CD14-positive monocyte (primary cell): ENCODE results near the gene ZFYVE28. TPM values are rescaled to one million over a fixed set of nuclear protein-coding genes. Genes with fewer than 3 reads are reported as not detected.

Experiments
- DNase-seq, 3 donors: peaks; one replicate each; pipeline ENCODE4 v3.0.0-alpha.2; 2011 to 2022
- H2AFZ ChIP-seq: 2 replicates; pipeline ENCODE4 v1.6.0; 2012; ENCODE audit warnings: mild to moderate bottlenecking, low read depth, low read length, inconsistent platforms; ENCODE audit not compliant: insufficient read depth, poor library complexity, severe bottlenecking
- H3K27ac ChIP-seq, 2 donors: 1 replicate in 1 of 2; 2 replicates in 1 of 2; pipeline ENCODE4 v1.5.1; 2012 to 2013; ENCODE audit warnings: low read length in 2 of 2, control low read depth in 1 of 2, inconsistent platforms in 1 of 2, low read depth in 1 of 2, mild to moderate bottlenecking in 1 of 2
- H3K27me3 ChIP-seq, 2 donors: one replicate each; pipeline versions ENCODE4 v1.6.0 to v1.6.1; 2011 to 2013; ENCODE audit warnings: low read length in 2 of 2; ENCODE audit not compliant: control insufficient read depth in 2 of 2, insufficient read depth in 2 of 2
- H3K36me3 ChIP-seq, 2 donors: replicated peaks in 1 of 2; 1 replicate in 1 of 2; 2 replicates in 1 of 2; pipeline versions ENCODE4 v1.5.1 to v1.6.1; 2012 to 2013; ENCODE audit warnings: low read length in 2 of 2, control low read depth in 1 of 2, inconsistent platforms in 1 of 2, mild to moderate bottlenecking in 1 of 2; ENCODE audit not compliant: insufficient read depth in 2 of 2, control insufficient read depth in 1 of 2
- H3K4me1 ChIP-seq, 2 donors: 1 replicate in 1 of 2; 2 replicates in 1 of 2; pipeline versions ENCODE4 v1.5.1 to v1.6.1; 2012 to 2013; ENCODE audit warnings: low read length in 2 of 2, control low read depth in 1 of 2, inconsistent platforms in 1 of 2, mild to moderate bottlenecking in 1 of 2, moderate library complexity in 1 of 2; ENCODE audit not compliant: insufficient read depth in 2 of 2, control insufficient read depth in 1 of 2
- H3K4me2 ChIP-seq: replicated peaks from 2 replicates; pipeline ENCODE3; 2012; ENCODE audit warnings: low read length, moderate library complexity, mild to moderate bottlenecking; ENCODE audit not compliant: poor library complexity, severe bottlenecking; ENCODE audit errors: extremely low read depth
- H3K4me3 ChIP-seq, 3 experiments: fragments of 200-600 bp in 1 of 3; sonication (generic) in 1 of 3; replicated peaks in 1 of 3; 1 replicate in 2 of 3; 2 replicates in 1 of 3; pipeline ENCODE4 v1.5.1; 2011 to 2013; ENCODE audit warnings: low read length in 3 of 3, mild to moderate bottlenecking in 3 of 3, control low read depth in 2 of 3, low read depth in 2 of 3, inconsistent platforms in 1 of 3, moderate library complexity in 1 of 3
- H3K79me2 ChIP-seq: 2 replicates; pipeline ENCODE4 v1.6.0; 2012; ENCODE audit warnings: mild to moderate bottlenecking, control low read depth, inconsistent platforms, low read length, moderate library complexity; ENCODE audit not compliant: insufficient read depth
- H3K9ac ChIP-seq: 2 replicates; pipeline ENCODE4 v1.6.0; 2017; ENCODE audit warnings: low read length, mild to moderate bottlenecking; ENCODE audit not compliant: insufficient read depth, poor library complexity, severe bottlenecking
- H3K9me3 ChIP-seq, 2 donors: replicated peaks in 1 of 2; 1 replicate in 1 of 2; 2 replicates in 1 of 2; pipeline versions ENCODE4 v1.5.1 to v1.6.1; 2012 to 2013; ENCODE audit warnings: low read length in 2 of 2, control low read depth in 1 of 2; ENCODE audit not compliant: control insufficient read depth in 1 of 2, insufficient read depth in 1 of 2
- H4K20me1 ChIP-seq: 2 replicates; pipeline ENCODE4 v1.6.0; 2012; ENCODE audit warnings: mild to moderate bottlenecking, low read length, control low read depth, moderate library complexity; ENCODE audit not compliant: insufficient read depth
- H3K27ac Mint-ChIP-seq, 7 donors: one replicate each; pipeline ENCODE4 v1.8.0; 2020; ENCODE audit warnings: mild to moderate bottlenecking in 7 of 7, mixed read lengths in 7 of 7, moderate library complexity in 6 of 7, inconsistent platforms in 2 of 7
- H3K27me3 Mint-ChIP-seq, 3 donors: one replicate each; pipeline ENCODE4 v1.8.0; 2021 to 2022; ENCODE audit warnings: low read depth in 3 of 3, mild to moderate bottlenecking in 3 of 3, mixed read lengths in 3 of 3, moderate library complexity in 3 of 3, inconsistent platforms in 1 of 3
- H3K36me3 Mint-ChIP-seq, 2 donors: one replicate each; pipeline ENCODE4 v1.8.0; 2020; ENCODE audit warnings: mixed read lengths in 2 of 2, inconsistent platforms in 1 of 2, mild to moderate bottlenecking in 1 of 2
- H3K4me1 Mint-ChIP-seq: one replicate; pipeline ENCODE4 v1.8.0; 2020; ENCODE audit warnings: mild to moderate bottlenecking, mixed read lengths
- H3K4me3 Mint-ChIP-seq, 2 donors: one replicate each; pipeline ENCODE4 v1.8.0; 2020; ENCODE audit warnings: mild to moderate bottlenecking in 2 of 2, mixed read lengths in 2 of 2, moderate library complexity in 1 of 2
- H3K9me3 Mint-ChIP-seq, 7 donors: one replicate each; pipeline ENCODE4 v1.8.0; 2020 to 2022; ENCODE audit warnings: mixed read lengths in 7 of 7, mild to moderate bottlenecking in 6 of 7, moderate library complexity in 6 of 7, inconsistent platforms in 2 of 7
- CTCF ChIP-seq: fragments of 200-600 bp; IDR thresholded peaks from one replicate; pipeline ENCODE4 v1.8.0; 2022; ENCODE audit warnings: antibody characterized with exemption, mild to moderate bottlenecking
- WGBS: methylation state at CpG from one replicate; pipeline ENCODE4 v1.1.5; 2013; ENCODE audit warnings: missing lambda C conversion rate; ENCODE audit not compliant: insufficient coverage; 5-methylcytosine and 5-hydroxymethylcytosine counted together
- intact Hi-C, 2 donors: fragments of 100-400 bp; cut with micrococcal nuclease; formaldehyde crosslinking; loops; one replicate each; pipeline versions ENCODE4 v1.15.0 to v1.15.1; 2023
- polyA plus RNA-seq, 3 donors: library from polyadenylated mRNA; depleted of rRNA in 1 of 3; unstranded in 2 of 3; stranded (reverse) in 1 of 3; fragments of 300-500 nt in 2 of 3; fragments of >200 nt in 1 of 3; fragmentation: Illumina TruSeq in 2 of 3; gene quantifications; 1 replicate in 2 of 3; 2 replicates in 1 of 3; pipeline ENCODE4 v1.2.3, GENCODE V29; 2012 to 2021

The ZFYVE28 gene
- polyA plus RNA-seq, 3 donors, result 1.0 to 4.4 (median 1.1) TPM

- no peak for DNase-seq
- Histone ChIP-seq H3K27ac (no peak overlapping the region), H3K79me2 (no peaks in the 10 kb centered on the region), H2AFZ (no peak overlapping the region), H3K4me3 (no peak overlapping the region), H3K9me3 (no peaks in the 10 kb centered on the region), H4K20me1 (no peaks in the 10 kb centered on the region), H3K4me2 (no peak overlapping the region), H3K27me3 (peaks cover 0 to 9% of the 10 kb centered on the region in 2 donors), H3K9ac (no peak overlapping the region), H3K4me1 (peaks cover 5 to 15% of the 10 kb centered on the region in 2 donors), H3K36me3 (no peaks in the 10 kb centered on the region)
- peaks cover 10 to 22% (median 19%) of the 10 kb centered on the region in 3 donors for H3K27me3 Mint-ChIP-seq
- H3K9me3 Mint-ChIP-seq, result peaks cover 0 to 3% (median 0%) of the 10 kb centered on the region in 7 donors
- TF ChIP-seq CTCF, result no peak
- H3K4me3 Mint-ChIP-seq, result no peak overlapping the region
- intact Hi-C loops, result no loop called here
- no peaks in the 10 kb centered on the region for H3K36me3 Mint-ChIP-seq
- peaks cover 13% of the 10 kb centered on the region for H3K4me1 Mint-ChIP-seq
- no peak overlapping the region for H3K27ac Mint-ChIP-seq
- 73% methylated on average over 5 of the region's 6 CpGs for WGBS
Observed at GRCh38 chr4:2292646-2293108, 125.8 kb downstream of the ZFYVE28 start.

- Mint-ChIP-seq H3K4me1 (peaks cover 13% of the 10 kb centered on the region), H3K36me3 (no peaks in the 10 kb centered on the region), H3K9me3 (no peaks in the 10 kb centered on the region), H3K27me3 (peaks cover 10 to 22% (median 17%) of the 10 kb centered on the region in 3 donors), H3K27ac (no peak overlapping the region), H3K4me3 (no peak overlapping the region)
- Histone ChIP-seq H4K20me1 (no peaks in the 10 kb centered on the region), H3K9ac (no peak overlapping the region), H3K4me1 (peaks cover 5 to 15% of the 10 kb centered on the region in 2 donors), H3K36me3 (no peaks in the 10 kb centered on the region), H3K27me3 (peaks cover 0 to 9% of the 10 kb centered on the region in 2 donors), H3K79me2 (no peaks in the 10 kb centered on the region), H2AFZ (no peak overlapping the region), H3K9me3 (no peaks in the 10 kb centered on the region), H3K4me2 (no peak overlapping the region), H3K27ac (no peak overlapping the region), H3K4me3 (no peak overlapping the region)
- intact Hi-C loops, result no loop called here
- DNase-seq, result peak in 1 of 3 donors; percentile 1
- WGBS, result 90% methylated on average over 18 of the region's 20 CpGs
- TF ChIP-seq CTCF, result no peak
Observed at GRCh38 chr4:2291705-2292645, 126.5 kb downstream of the ZFYVE28 start.
